ENCODE results near the gene THBS2.
"Not testable (repeated sequence)": the region's sequence is repeated elsewhere in the genome, so short reads cannot be mapped to it uniquely, and the experiment has no call there.

Gene THBS2

GRCh38 chr6:169271877-169272216 is 18.2 kb upstream of the THBS2 start:
- no peak for DNase-seq (ENCODE audit: low read depth in 2 of 2)

GRCh38 chr6:169271158-169271876 is 17.7 kb upstream of the THBS2 start:
- no peak for DNase-seq (ENCODE audit: low read depth in 2 of 2)

- not testable (repeated sequence) for DNase-seq (ENCODE audit: low read depth in 2 of 2)
These were observed 16.4 kb upstream of the THBS2 start for GRCh38 chr6:169270077-169270380.

DNA sequence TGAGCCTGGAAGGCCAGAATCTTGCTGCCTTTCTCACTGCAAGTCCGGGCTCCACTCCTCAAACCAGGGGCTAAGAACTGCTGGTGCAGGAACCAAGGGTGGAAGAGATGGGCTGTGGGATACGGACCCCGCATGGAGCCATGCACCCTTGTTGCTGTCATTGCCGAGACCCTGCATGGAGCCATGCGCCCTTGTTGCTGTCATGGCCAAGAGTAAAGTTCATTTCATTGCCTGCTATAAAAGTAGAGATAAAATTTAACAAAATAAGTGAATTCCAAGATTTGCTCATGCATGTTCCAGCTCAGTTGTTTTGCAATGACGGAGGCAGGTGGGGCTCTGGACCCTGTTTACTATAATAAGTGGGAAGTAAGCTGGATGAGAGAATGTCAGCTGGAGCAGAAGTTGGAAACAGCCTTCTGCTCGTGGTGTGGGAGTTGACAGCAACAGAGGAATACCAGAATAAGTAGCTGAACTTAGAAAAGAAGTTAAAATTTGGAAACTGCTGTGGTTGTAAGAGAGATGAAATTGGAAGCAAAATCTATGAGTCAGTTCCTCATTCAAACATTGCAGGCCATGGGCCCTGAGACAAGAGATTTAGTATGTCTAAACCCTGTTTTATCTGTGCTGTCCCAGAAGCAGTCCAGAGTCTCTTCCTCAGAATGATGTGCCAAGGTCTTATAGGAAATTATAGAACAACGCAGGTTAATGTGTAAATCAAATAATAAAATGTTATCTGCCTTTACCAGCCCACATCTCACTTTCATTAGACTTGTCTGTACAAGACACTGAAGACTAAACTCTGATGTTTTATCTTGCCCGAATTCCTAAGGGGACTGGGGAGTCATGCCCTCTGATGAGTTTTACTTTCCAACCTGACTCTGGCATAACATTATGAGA is 15.8 kb upstream of the THBS2 start:
- no peak for DNase-seq (ENCODE audit: low read depth in 2 of 2)

DNA sequence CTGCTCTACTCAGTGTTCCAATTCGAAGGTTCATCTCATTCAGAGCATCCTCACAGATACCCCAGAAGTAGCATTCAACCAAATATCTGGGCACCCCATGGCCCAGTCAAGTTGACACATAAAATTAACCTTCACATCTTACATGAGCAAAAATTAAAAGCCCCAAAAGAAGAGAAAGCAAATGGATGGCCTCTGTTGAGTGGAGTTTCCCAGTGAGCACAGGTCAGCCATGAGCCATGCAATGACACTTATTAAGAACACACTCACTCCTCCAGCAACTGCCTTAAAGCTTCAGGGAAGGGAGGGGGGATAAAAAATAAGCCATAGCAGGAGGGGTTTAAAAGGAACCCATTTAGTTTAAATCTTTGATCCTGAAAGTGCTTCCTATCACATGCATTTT is 14.6 kb upstream of the THBS2 start:
- DNase-seq (ENCODE audit: low read depth in 2 of 2): no peak

GRCh38 chr6:169266746-169267591 is 13.3 kb upstream of the THBS2 start:
- no peak for DNase-seq (ENCODE audit: low read depth in 2 of 2)

GRCh38 chr6:169266261-169266660 is 12.6 kb upstream of the THBS2 start:
- DNase-seq (ENCODE audit: low read depth in 2 of 2): no peak

DNA sequence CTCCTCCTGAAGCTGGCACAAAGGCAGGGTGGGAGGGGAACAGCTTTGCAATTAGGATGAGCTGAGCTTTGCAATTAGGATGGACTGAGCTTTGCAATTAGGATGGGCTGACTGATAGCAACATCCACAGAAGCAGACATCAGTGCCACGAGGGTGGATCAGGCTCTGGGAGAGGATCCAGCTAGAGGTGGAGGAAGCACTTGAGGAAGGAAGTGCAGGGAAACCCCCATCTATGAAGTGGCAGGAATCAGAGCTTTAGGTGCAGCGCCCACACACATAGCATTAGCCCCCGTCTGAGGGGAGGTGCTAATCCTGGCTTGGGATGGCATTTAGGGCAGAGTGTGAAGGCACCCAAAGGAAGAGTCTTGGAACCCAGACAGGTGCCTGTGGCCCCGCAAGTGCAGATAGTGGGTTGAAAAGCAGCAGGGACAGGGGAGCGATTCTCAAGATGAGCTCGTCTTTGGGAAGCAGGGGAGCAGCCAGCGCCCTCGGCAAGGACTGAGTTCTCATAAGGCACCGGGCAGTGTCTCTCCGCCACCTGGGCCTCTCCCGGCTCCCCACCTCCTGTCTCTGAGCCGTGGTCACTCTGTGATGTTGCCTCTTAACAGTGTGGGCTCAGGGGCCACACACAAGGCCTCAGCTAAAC is 12.0 kb upstream of the THBS2 start:
- DNase-seq (ENCODE audit: low read depth in 2 of 2): no peak

GRCh38 chr6:169263836-169264608 is 10.4 kb upstream of the THBS2 start:
- no peak for DNase-seq (ENCODE audit: low read depth in 2 of 2)

DNA sequence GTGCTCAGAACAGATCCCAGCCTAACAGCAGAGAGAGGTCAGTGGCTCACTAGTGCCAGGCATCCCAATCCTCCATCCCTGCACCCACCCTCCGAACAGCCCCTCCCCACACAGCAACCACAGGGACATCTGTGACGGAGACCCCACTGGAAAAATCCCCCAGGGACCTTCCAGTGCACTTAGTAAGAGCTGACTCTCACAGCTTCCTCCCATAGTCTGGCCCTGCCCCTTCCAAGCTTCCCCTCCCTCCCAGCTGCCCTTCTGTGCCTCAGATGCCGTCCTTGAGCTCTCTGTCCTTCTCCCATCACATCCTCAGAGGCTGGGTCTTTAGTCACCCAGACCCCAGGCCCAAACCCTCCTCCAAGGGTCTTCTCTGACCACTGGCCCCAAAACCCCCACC is 9.7 kb upstream of the THBS2 start:
- no peak for DNase-seq (ENCODE audit: low read depth in 2 of 2)

DNA sequence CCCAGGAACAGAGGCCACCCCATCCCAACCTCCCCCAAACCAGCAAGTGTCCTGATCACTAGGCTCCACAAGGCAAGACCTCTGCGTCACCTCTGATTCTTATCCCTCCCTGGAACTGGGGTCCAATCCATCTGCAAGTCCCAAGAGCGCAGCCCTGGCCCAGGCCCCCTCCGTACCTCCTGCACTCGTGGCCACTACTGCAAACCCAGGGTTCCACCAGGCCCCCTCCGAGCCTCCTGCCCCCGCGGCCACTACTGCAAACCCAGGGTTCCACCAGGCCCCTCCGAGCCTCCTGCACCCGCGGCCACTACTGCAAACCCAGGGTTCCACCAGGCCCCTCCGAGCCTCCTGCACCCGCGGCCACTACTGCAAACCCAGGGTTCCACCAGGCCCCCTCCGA is 9.0 kb upstream of the THBS2 start:
- not testable (repeated sequence) for DNase-seq (ENCODE audit: low read depth in 2 of 2)

- DNase-seq (ENCODE audit: low read depth in 2 of 2): no peak
These were observed 2.9 kb upstream of the THBS2 start for GRCh38 chr6:169256518-169256917.

DNA sequence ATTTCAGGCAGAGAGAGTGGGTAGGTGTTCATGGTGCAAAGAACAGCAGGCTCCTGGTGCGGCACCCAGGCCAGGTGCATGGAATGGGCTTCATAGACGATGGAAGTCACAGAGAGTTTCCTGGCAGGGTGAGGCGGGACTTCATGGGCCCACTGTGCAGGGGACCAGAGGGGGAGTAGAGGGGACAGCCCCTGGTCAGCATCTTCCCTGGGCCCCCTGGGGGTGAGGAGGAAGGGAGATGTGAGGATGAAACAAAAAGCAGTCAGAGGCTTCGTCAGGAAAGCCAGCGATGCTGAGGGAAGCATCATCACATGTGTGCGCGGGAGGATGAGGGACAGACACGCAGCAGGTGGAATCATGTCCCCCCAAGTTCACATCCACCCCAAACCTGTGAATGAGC is 2.4 kb upstream of the THBS2 start:
- no peak for DNase-seq (ENCODE audit: low read depth in 2 of 2)

DNA sequence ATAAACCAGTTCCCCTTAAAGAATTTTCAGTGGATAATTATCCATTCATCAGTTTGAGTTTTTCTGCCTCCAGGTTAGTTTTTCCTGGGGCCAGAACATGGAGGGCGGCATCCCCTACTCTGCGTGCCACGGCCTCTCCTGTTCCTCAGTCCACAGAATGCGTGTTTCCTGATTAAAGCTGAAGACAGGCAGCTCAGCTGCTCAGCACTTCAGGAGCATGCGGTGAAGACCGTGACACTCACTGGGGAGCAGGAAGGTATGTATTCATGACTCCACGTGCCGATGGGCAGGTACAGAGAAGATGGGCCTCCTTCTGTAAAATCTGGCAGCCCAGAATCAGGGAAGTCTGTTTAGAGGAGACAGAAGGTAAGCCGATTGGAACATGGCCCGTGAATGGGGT is 2.0 kb upstream of the THBS2 start:
- no peak for DNase-seq (ENCODE audit: low read depth in 2 of 2)

GRCh38 chr6:169254456-169255316 is 1.0 kb upstream of the THBS2 start:
- DNase-seq (ENCODE audit: low read depth in 2 of 2): no peak

- DNase-seq (ENCODE audit: low read depth in 2 of 2): no peak
These were observed 999 bp downstream of the THBS2 start for GRCh38 chr6:169252505-169253189.

DNA sequence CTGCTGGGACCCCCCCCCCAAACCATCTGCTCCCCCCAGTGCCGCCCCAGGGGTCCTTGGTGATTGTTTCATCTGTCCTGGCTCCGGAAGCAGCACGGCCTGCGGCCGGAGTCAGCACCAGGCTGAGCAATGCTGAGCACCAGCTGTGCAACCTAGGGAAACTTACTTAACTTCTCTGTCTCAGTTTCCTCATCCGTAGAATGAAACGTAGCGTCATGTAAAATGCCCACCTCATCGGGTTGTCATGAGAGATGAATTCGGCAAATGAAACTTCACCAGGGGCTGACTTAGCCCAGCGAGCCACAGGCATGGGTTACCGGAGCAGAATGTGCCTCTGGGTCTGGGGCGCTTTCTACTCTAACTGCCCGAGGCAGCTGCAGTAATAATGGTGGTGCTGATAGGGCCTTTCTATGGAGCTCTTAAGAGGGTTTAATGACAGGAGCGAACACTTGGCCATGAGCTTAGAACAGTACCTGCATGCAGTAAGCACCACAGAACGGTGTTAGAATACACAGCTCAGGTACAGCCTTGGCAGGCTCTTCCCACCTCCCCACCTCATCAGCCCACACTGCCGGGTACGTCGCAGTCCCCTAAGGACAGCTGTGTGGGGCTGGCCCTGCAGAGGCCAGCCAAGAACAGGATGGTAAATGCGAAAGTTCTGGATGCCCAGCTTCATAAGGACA is 1.7 kb downstream of the THBS2 start:
- no peak for DNase-seq (ENCODE audit: low read depth in 2 of 2)

DNA sequence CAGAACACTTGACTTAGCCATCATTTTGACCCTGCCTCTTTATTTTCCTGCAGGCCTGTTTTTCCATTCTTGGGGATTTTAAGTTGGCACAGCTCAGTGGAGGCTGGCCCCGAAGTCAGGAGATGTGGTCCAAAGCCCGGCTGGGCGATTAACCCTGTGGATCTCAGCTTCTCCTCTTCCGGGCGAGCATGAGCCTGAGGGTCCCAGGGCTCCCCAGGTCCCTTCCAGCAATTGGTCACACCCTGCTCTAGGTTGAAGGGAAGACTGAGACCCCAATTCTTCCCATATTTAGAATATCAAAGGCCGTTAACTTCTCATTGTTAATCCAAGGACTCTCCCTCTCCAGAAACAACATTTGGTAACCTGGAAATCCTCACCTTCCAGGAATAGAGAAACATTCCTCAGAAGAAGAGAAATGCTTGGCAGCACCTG is 2.3 kb downstream of the THBS2 start:
- DNase-seq (ENCODE audit: low read depth in 2 of 2): no peak

DNA sequence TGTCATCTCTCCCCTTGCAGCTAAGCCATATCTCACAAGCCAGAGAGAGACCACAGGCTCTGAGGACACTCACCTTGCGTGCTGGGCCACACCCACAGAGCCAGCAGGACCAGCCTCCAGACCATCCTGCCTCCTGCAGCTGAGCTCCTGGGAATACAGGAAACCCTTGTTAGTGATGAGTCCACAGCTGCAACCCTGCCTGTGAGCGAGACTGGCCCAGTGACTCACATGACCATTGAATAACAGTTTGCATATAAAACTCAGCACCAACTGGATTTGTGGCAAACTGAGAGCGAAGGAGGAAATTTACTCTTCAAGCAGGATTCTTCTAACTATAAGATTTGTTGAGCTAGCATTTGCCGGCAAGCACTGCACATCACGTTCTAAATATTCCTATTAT is 3.0 kb downstream of the THBS2 start:
- no peak for DNase-seq (ENCODE audit: low read depth in 2 of 2)
